Esophagus (tissue), 2 donors: ENCODE results near the gene OR10H1. TPM values are rescaled to one million over a fixed set of nuclear protein-coding genes. Genes with fewer than 3 reads are reported as not detected.
"Not testable (repeated sequence)": the region's sequence is repeated elsewhere in the genome, so short reads cannot be mapped to it uniquely, and the experiment has no call there.

Experiments used
- H3K27ac ChIP-seq, 2 donors: one replicate each; pipeline ENCODE4 v1.5.1; 2013; ENCODE audit warnings: low read depth in 2 of 2, mild to moderate bottlenecking in 2 of 2, inconsistent platforms in 1 of 2, low read length in 1 of 2, moderate library complexity in 1 of 2
- H3K27me3 ChIP-seq, 2 donors: one replicate each; pipeline ENCODE4 v1.6.1; 2013; ENCODE audit warnings: low read length in 2 of 2, control low read depth in 1 of 2, mild to moderate bottlenecking in 1 of 2; ENCODE audit not compliant: insufficient read depth in 2 of 2, control insufficient read depth in 1 of 2
- H3K36me3 ChIP-seq, 2 donors: one replicate each; pipeline ENCODE4 v1.6.1; 2013; ENCODE audit warnings: low read length in 1 of 2; ENCODE audit not compliant: control insufficient read depth in 2 of 2, insufficient read depth in 2 of 2
- H3K4me1 ChIP-seq, 2 donors: one replicate each; pipeline ENCODE4 v1.6.1; 2013; ENCODE audit warnings: low read length in 1 of 2; ENCODE audit not compliant: control insufficient read depth in 2 of 2, insufficient read depth in 2 of 2
- H3K4me3 ChIP-seq, 2 donors: one replicate each; pipeline ENCODE4 v1.5.1; 2013; ENCODE audit warnings: low read length in 2 of 2, mild to moderate bottlenecking in 2 of 2, low read depth in 1 of 2, moderate library complexity in 1 of 2
- H3K9me3 ChIP-seq, 2 donors: one replicate each; pipeline ENCODE4 v1.6.1; 2013; ENCODE audit warnings: mild to moderate bottlenecking in 2 of 2, low read depth in 1 of 2, low read length in 1 of 2, moderate library complexity in 1 of 2; ENCODE audit not compliant: control insufficient read depth in 2 of 2, insufficient read depth in 1 of 2
- WGBS, 2 donors: extraction: QIAGEN DNeasy Blood & Tissue Kit; methylation state at CpG; one replicate each; pipeline ENCODE4 v1.1.7; 2013; 5-methylcytosine and 5-hydroxymethylcytosine counted together
- polyA plus RNA-seq, 2 donors: library from polyadenylated mRNA; stranded (reverse); fragments of 200-250 nt; gene quantifications; one replicate each; pipeline ENCODE4 v1.2.3, GENCODE V29; 2013
- donor health status: healthy with polysubstance abuse.
- donor health status: Bipolar disorder and iron deficiency.

The OR10H1 gene
- polyA plus RNA-seq, 2 donors, result 0.04 TPM; not detected in 1

DNA sequence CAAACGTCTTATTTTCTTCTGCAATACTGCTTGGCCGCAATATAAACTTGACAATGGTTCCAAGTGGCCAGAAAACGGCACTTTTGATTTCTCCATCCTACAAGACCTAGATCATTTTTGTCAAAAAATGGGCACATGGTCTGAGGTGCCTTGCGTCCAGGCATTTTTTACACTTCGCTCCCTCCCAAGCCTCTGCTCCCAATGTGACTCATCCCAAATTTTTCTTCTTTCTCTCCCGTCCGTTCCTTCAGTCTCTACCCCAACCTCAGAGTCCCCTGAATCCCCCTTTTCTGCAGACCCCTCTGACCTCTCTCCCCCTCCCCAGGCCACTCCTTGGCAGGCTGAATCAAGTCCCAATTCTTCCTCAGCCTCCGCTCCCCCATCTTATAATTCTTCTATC, 14.3 kb upstream of the OR10H1 start:
- no peaks in the 10 kb centered on the region for H3K36me3 ChIP-seq
- H3K9me3 ChIP-seq, result no peaks in the 10 kb centered on the region
- H3K4me1 ChIP-seq, result peaks cover 0 to 2% of the 10 kb centered on the region in 2 donors
- H3K4me3 ChIP-seq, result no peak overlapping the region
- H3K27ac ChIP-seq, result no peak overlapping the region
- 83 to 94% methylated on average over 8 of the region's 8 CpGs for WGBS, 2 donors
- H3K27me3 ChIP-seq, result no peaks in the 10 kb centered on the region

DNA sequence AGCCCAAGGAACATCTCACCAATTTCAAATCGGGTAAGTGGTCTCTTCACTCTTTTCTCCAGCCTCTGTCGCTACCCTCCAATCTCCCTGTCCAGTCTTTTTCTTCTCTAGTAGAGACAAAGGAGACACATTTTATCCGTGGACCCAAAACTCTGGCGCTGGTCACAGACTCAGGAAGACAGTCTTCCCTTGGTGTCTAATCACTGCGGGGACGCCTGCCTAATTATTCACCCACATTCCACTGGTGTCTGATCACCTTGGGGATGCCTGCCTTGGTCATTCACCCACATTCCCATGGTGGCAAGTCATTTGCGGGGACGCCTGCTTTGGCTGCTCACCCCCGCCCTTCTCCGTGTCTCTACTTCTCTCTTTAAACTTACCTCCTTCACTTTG, 13.8 kb upstream of the OR10H1 start:
- no peaks in the 10 kb centered on the region for H3K9me3 ChIP-seq
- H3K27ac ChIP-seq, result no peak overlapping the region
- no peaks in the 10 kb centered on the region for H3K27me3 ChIP-seq
- no peaks in the 10 kb centered on the region for H3K36me3 ChIP-seq
- WGBS, 2 donors, result 89 to 92% methylated on average over 10 of the region's 10 CpGs
- no peak overlapping the region for H3K4me3 ChIP-seq
- H3K4me1 ChIP-seq, result peaks cover 0 to 2% of the 10 kb centered on the region in 2 donors

DNA sequence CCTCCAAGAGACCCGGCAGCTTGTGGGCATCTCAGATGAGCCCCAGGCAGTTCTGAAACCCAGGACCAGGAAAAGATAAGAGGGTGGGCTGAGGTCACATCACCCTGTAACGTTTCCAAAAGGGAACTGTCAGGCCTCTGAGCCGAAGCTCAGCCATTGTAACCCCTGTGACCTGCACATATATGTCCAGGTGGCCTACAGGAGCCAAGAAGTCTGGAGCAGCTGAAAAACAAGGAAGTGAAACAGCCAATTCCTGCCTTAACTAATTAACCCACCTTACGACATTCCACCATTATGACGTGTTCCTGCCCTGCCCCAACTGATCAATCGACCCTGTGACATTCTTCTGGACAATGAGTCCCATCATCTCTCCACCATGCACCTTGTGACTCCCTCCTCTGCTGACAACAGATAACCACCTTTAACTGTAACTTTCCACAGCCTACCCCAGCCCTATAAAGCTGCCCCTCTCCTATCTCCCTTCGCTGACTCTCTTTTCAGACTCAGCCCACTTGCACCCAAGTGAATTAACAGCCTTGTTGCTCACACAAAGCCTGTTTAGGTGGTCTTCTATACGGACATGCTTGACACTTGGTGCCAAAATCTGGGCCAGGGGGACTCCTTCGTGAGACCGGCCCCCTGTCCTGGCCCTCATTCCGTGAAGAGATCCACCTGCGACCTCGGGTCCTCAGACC, 13.3 kb upstream of the OR10H1 start:
- H3K4me1 ChIP-seq, H3K9me3 ChIP-seq, H3K27me3 ChIP-seq, H3K36me3 ChIP-seq, H3K4me3 ChIP-seq: not testable (repeated sequence)
- peak overlapping the region; percentile 34 to 60 for H3K27ac ChIP-seq
- WGBS, 2 donors, result 53 to 58% methylated on average over 13 of the region's 13 CpGs

DNA sequence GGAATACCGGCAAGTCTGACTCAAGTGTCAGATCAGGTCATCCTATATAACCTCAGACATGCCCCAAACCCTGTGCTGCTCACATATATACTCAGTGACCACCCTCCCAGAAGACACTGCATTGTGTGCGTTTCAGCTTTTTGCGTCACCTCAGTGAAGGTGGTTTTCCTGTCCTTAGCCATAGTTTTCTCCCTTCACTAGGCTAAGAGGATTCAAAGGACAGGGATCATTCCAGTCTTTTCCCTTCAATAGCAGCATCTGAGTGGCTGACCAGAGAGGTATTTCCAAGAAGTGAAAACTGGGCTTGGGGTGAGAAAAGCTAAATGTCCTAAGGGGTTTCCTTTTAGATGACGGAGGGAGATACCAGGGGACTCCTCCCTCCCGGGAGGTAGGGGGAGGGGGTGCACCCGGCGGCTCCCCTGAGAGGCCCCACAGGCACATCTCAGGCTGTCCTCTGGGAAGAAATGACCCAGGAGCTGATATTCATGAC, 12.7 kb upstream of the OR10H1 start:
- H3K27me3 ChIP-seq, result no peaks in the 10 kb centered on the region
- WGBS, 2 donors, result 51 to 60% methylated on average over 7 of the region's 7 CpGs
- no peak overlapping the region for H3K4me3 ChIP-seq
- peaks cover 0 to 2% of the 10 kb centered on the region in 2 donors for H3K4me1 ChIP-seq
- peak overlapping the region; percentile 34 to 60 for H3K27ac ChIP-seq
- H3K9me3 ChIP-seq, result no peaks in the 10 kb centered on the region
- H3K36me3 ChIP-seq, result no peaks in the 10 kb centered on the region

DNA sequence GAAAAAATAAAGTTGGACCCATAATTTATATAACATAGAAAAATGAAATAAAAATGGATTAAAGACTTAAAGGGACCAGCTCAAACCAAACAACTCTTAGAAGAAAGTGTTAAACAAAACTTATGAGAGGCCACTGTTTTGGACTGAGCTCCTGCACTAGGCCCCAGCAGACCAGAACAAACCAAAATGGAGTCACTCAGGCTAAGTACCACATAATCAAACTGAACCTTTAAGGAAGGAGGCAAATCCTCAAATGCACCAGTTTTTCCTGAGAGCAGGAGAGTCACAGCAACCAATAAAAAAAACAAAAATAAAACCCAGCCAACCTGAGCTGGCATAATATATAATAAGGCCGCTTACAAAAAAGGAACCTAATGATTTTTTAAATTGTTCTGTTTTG, 10.3 kb upstream of the OR10H1 start:
- Histone ChIP-seq H3K9me3 (no peaks in the 10 kb centered on the region), H3K4me3 (no peak overlapping the region), H3K27ac (no peak overlapping the region), H3K27me3 (no peaks in the 10 kb centered on the region), H3K4me1 (peaks cover 0 to 2% of the 10 kb centered on the region in 2 donors), H3K36me3 (no peaks in the 10 kb centered on the region)
- WGBS, 2 donors, result 46 to 94% methylated on average over 1 of the region's 1 CpG

DNA sequence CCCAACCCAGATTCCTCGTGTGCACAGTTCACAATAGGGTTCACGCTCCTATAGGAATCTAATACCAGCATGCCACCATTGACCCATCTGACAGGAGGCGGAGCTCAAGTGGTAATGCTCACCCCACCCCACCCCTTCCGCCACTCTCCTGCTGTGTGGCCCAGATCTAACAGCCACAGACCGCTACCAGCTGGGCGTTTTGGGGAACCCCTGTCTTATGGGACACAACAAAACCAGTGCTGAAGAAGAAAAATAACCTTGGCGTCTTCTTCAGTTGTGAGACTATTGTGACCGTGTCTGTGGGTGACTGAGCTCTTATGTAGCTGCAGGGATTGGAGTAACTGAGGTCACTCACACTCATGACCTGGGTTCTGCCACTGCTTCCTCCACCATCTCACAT, 5.2 kb upstream of the OR10H1 start:
- Histone ChIP-seq H3K9me3 (no peaks in the 10 kb centered on the region), H3K4me1 (no peaks in the 10 kb centered on the region), H3K27me3 (no peaks in the 10 kb centered on the region), H3K4me3 (no peak overlapping the region), H3K27ac (no peak overlapping the region), H3K36me3 (no peaks in the 10 kb centered on the region)
- 88 to 95% methylated on average over 8 of the region's 8 CpGs for WGBS, 2 donors

DNA sequence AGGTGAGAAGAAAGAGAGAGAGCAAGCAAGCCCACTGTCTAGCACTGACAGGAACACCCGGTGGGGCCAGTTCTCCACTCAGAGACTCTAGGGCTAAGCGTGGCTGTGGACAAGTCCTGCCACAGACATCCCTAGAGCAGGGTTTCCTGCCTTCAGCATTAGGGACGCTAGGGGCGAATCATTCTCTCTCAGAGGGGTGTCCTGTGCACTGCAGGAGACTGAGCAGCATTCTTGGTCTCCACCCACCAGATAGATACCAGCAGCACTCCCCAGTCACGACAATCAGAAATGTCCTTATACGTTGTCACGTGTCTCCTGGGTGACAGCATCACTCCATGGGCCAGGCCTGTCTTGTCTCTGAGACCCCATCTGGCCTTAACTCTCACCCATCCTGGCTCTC, 1.5 kb downstream of the OR10H1 start:
- Histone ChIP-seq H3K4me1 (no peaks in the 10 kb centered on the region), H3K27ac (no peak overlapping the region), H3K36me3 (no peaks in the 10 kb centered on the region), H3K9me3 (no peaks in the 10 kb centered on the region), H3K27me3 (no peaks in the 10 kb centered on the region), H3K4me3 (no peak overlapping the region)
- WGBS, 2 donors, result 44 to 60% methylated on average over 7 of the region's 7 CpGs

DNA sequence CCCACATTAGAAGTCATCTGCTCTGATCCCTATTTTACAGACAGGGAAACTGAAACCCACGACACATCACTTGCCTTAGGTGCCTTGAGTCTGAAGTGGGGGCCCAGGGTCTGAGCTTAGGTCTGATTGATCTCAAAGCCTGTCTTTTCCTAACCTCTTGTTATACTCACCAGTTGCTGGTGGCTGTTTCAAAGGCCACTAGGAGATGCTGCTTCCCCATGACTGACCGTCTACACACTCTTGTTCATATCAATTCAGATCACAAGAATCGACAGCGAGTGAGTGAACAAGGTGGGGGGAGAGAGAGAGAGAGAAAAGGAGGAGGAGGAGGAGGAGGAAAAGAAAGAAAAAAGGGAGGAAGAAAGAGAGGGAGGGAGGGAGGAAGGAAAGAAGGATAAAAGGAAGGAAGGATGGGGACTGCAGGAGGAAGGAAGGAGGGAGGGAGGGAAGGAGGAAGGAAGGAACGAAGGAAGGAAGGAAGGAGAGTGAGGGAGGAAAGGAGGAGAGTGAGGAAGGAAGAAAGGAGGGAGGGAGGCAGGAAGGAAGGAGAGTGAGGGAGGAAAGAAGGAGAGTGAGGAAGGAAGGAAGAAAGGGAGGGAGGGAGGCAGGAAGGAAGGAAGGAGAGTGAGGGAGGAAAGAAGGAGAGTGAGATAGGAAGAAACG, 3.3 kb downstream of the OR10H1 start:
- Histone ChIP-seq H3K4me3 (no peak overlapping the region), H3K4me1 (no peaks in the 10 kb centered on the region), H3K27ac (no peak overlapping the region), H3K27me3 (no peaks in the 10 kb centered on the region), H3K36me3 (no peaks in the 10 kb centered on the region), H3K9me3 (no peaks in the 10 kb centered on the region)
- WGBS, 2 donors, result 15 to 50% methylated on average over 6 of the region's 6 CpGs

DNA sequence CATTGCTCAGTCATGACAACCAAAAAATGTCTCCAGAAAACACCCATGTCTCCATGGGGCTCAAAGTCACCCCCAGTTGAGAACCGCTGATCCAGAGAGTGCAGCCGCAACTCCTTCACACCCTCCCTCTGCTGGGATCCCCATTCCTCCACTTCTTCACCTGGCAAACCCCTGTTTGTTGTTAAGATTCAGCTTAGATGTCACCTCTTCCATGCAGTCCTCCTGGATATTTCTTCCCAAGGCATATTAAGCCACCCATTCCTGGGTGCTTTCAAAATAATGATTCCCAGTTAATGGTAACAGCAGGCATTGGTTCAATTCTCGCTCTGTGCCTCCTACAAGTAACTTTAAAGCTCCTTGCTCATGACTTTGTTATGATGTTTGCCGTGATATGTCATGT, 4.0 kb downstream of the OR10H1 start:
- no peaks in the 10 kb centered on the region for H3K27me3 ChIP-seq
- no peaks in the 10 kb centered on the region for H3K36me3 ChIP-seq
- whole genome bisulfite sequencing, 2 donors, result 82 to 83% methylated on average over 4 of the region's 4 CpGs

DNA sequence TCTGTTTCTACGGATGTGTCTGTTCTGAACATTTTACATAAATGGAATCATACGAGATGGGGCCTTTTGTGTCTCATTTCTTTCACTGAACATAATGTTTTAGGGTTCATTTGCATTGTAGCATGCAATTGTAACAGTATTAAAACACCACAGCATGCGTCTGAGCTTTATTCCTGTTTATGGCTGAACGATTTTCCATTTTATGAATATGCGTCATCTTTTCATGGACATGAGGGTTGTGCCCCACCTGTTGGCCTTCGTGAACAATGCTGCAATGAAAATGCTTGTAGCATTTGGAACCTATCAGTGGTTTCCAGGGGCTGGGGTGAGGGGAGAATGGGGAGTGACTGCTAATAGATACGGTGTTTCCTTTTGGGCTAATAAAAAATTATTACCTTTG, 5.1 kb downstream of the OR10H1 start:
- Histone ChIP-seq H3K27me3 (no peaks in the 10 kb centered on the region), H3K4me3 (no peak overlapping the region), H3K27ac (no peak overlapping the region), H3K4me1 (no peaks in the 10 kb centered on the region), H3K36me3 (no peaks in the 10 kb centered on the region), H3K9me3 (no peaks in the 10 kb centered on the region)
- 26 to 33% methylated on average over 7 of the region's 7 CpGs for WGBS, 2 donors

More for the DNA sequence above, 4.0 kb downstream of the OR10H1 start:
- no peaks in the 10 kb centered on the region for H3K4me1 ChIP-seq
- no peak overlapping the region for H3K27ac ChIP-seq
- no peaks in the 10 kb centered on the region for H3K9me3 ChIP-seq
- no peak overlapping the region for H3K4me3 ChIP-seq
